Fibroblast of lung (primary cell): Measurements from ENCODE around the gene RBM22.

Experiments used
- CTCF ChIP-seq, 2 donors: IDR thresholded peaks in 1 of 2; conservative IDR thresholded peaks in 1 of 2; 1 replicate in 1 of 2; 2 replicates in 1 of 2; pipeline ENCODE4 v1.5.1; 2011 to 2012; ENCODE audit warnings: low read length in 2 of 2, control low read depth in 1 of 2, inconsistent platforms in 1 of 2, low read depth in 1 of 2, mild to moderate bottlenecking in 1 of 2
- EZH2 ChIP-seq: IDR thresholded peaks from 2 replicates; pipeline ENCODE4 v1.5.1; 2012; ENCODE audit warnings: low read length, control low read depth, mild to moderate bottlenecking; ENCODE audit errors: missing control alignments

GRCh38 chr5:150645070-150645700 lies 55.7 kb downstream of the RBM22 start:
- TF ChIP-seq CTCF (conservative IDR thresholded peaks at IDR 0.05 in 1 of 2, IDR thresholded peaks at IDR 0.05 in 1 of 2; ENCODE audit: low read depth in 1 of 2, low read length in 2 of 2) (no peak), EZH2 (no peak)
